DND-41 (cell line): Measurements from ENCODE around the gene TRERF1.

Experiments
- CTCF ChIP-seq: IDR thresholded peaks from 2 replicates; pipeline ENCODE4 v1.5.1; 2012; ENCODE audit warnings: borderline replicate concordance, low read length, moderate library complexity, mild to moderate bottlenecking; ENCODE audit not compliant: poor library complexity, severe bottlenecking; ENCODE audit errors: extremely low read depth
- EZH2 ChIP-seq: IDR thresholded peaks from 3 replicates; pipeline ENCODE4 v1.6.1; 2012; ENCODE audit warnings: borderline replicate concordance, low read depth, mild to moderate bottlenecking, moderate library complexity, low read length, inconsistent platforms; ENCODE audit not compliant: severe bottlenecking

- TF ChIP-seq CTCF: no peak
- TF ChIP-seq EZH2: no peak
Observed at GRCh38 chr6:42488129-42488528, 36.4 kb upstream of the TRERF1 start.
